ENCODE data around the gene UBIAD1. TPM values are rescaled to one million over a fixed set of nuclear protein-coding genes. Genes with fewer than 3 reads are reported as not detected.

The UBIAD1 gene
- total and polyA plus RNA-seq, 2 of the 13 experiments (the other 11 are each of a cell fraction or from before 2014, with no cell fraction given), result 16.9 to 20.4 TPM

- TF ChIP-seq DDIT3 (CRISPR knock-in tag; IDR thresholded peaks at IDR 0.05), result no peak
- TF ChIP-seq ZNF639 (CRISPR knock-in tag; conservative IDR thresholded peaks at IDR 0.05), result no peak
- TF ChIP-seq MIER3 (CRISPR knock-in tag; IDR thresholded peaks at IDR 0.05; ENCODE audit: borderline replicate concordance), result 0 out of 2 replicates have a peak, but pooled peaks have one; percentile 31
- no peak for TF ChIP-seq CBX1 (IDR thresholded peaks at IDR 0.05; ENCODE audit: low read depth)
- 0 out of 2 replicates have a peak, but pooled peaks have one; percentile 10 for TF ChIP-seq FOXA1 (IDR thresholded peaks at IDR 0.05)
- no peak for TF ChIP-seq FOXA1 (CRISPR knock-in tag; IDR thresholded peaks at IDR 0.05)
- TF ChIP-seq ATF7 (IDR thresholded peaks at IDR 0.05), result no peak
- TF ChIP-seq ATF7 (CRISPR knock-in tag; IDR thresholded peaks at IDR 0.05), result no peak
- peak; percentile 36; the same call in 1 of the 2 replicates for TF ChIP-seq RARA (CRISPR knock-in tag; IDR thresholded peaks at IDR 0.05)
- no peak for TF ChIP-seq SOX13 (IDR thresholded peaks at IDR 0.05)
- TF ChIP-seq SOX13 (CRISPR knock-in tag; conservative IDR thresholded peaks at IDR 0.05 in 1 of 2, IDR thresholded peaks at IDR 0.05 in 1 of 2), result peak in 1 of 2 experiments; percentile 15; a peak in 1 of 4 replicates
- TF ChIP-seq SOX6 (IDR thresholded peaks at IDR 0.05), result no peak
- TF ChIP-seq SOX6 (CRISPR knock-in tag; IDR thresholded peaks at IDR 0.05), result peak; percentile 11; the same call in 1 of the 2 replicates
- no peak for TF ChIP-seq KDM3A (CRISPR knock-in tag; IDR thresholded peaks at IDR 0.05; ENCODE audit: low read depth)
- TF ChIP-seq EP300 (IDR thresholded peaks at IDR 0.05; ENCODE audit: low read depth in 2 of 2, low read length in 2 of 2), result peak in 1 of 2 experiments; percentile 23; a peak in 1 of 4 replicates
- TF ChIP-seq EP300 (CRISPR knock-in tag; IDR thresholded peaks at IDR 0.05; ENCODE audit: borderline replicate concordance), result no peak
- TF ChIP-seq MXI1 (IDR thresholded peaks at IDR 0.05; ENCODE audit: borderline replicate concordance, low read depth, low read length), result 0 out of 3 replicates have a peak, but pooled peaks have one; percentile 22
- no peak for TF ChIP-seq ZNF382 (CRISPR knock-in tag; IDR thresholded peaks at IDR 0.05; ENCODE audit: borderline replicate concordance)
- TF ChIP-seq ARID3A (IDR thresholded peaks at IDR 0.05; ENCODE audit: low read depth, low read length), result peak; percentile 59; the same call in 1 of the 2 replicates
- no peak for TF ChIP-seq ESRRA (CRISPR knock-in tag; IDR thresholded peaks at IDR 0.05; ENCODE audit: low read depth)
- 0 out of 2 replicates have a peak, but pooled peaks have one; percentile 38 for TF ChIP-seq HDAC1 (CRISPR knock-in tag; IDR thresholded peaks at IDR 0.05)
- peak; percentile 46 for TF ChIP-seq MED1 (CRISPR knock-in tag; IDR thresholded peaks at IDR 0.05)
- TF ChIP-seq FOXA3 (CRISPR knock-in tag; IDR thresholded peaks at IDR 0.05), result peak; percentile 64
- TF ChIP-seq GFI1 (CRISPR knock-in tag; IDR thresholded peaks at IDR 0.05; ENCODE audit: borderline replicate concordance), result no peak
Measured at GRCh38 chr1:11256299-11256698, 16.7 kb upstream of the UBIAD1 start (continued).

Data from HepG2 (cell line).